A673 (cell line): ENCODE results near the gene CRIP3. TPM values are rescaled to one million over a fixed set of nuclear protein-coding genes. Genes with fewer than 3 reads are reported as not detected.
A peak's percentile ranks its signal among the peaks of the same experiment; 100 is the strongest.

ENCODE experiments used
- BruUV-seq: library from RNA; stranded (reverse); fragments of 400-500 nt; replicated peaks from 2 replicates; lab custom pipeline; 2021; lab: Mats Ljungman, UMichigan
- CTCF ChIA-PET: fragments of 300-600 bp; sonication (Branson Sonifier 250); formaldehyde crosslinking; loops from one replicate; lab custom pipeline; 2022; ENCODE audit warnings: antibody characterized with exemption; lab: Charles Lee
- POLR2A ChIA-PET: fragments of 300-600 bp; sonication (Branson Sonifier 250); formaldehyde crosslinking; loops from one replicate; lab custom pipeline; 2022; ENCODE audit warnings: antibody characterized with exemption; ENCODE audit not compliant: low non-redundant PET; lab: Charles Lee
- DNase-seq: peaks from one replicate; pipeline ENCODE4 v3.0.0-alpha.2; 2015; ENCODE audit warnings: low spot score
- H3K27ac ChIP-seq: fragments of 200-600 bp; sonication (generic); 2 replicates; pipeline ENCODE4 v1.5.1; 2016; ENCODE audit warnings: mixed run types, low read depth, mild to moderate bottlenecking, mixed read lengths, antibody characterized with exemption, low read length; ENCODE audit not compliant: poor library complexity, severe bottlenecking
- H3K27me3 ChIP-seq: fragments of 200-600 bp; sonication (generic); replicated peaks from 2 replicates; pipeline ENCODE4 v1.6.1; 2017; ENCODE audit warnings: mixed run types, low read depth, mild to moderate bottlenecking, mixed read lengths, antibody characterized with exemption, low read length; ENCODE audit not compliant: insufficient read depth, poor library complexity
- H3K36me3 ChIP-seq: fragments of 200-600 bp; sonication (generic); 2 replicates; pipeline ENCODE4 v1.6.1; 2016; ENCODE audit warnings: mixed run types, mild to moderate bottlenecking, mixed read lengths, antibody characterized with exemption, low read length; ENCODE audit not compliant: insufficient read depth, poor library complexity, severe bottlenecking
- H3K4me1 ChIP-seq: fragments of 200-600 bp; sonication (generic); 2 replicates; pipeline ENCODE4 v1.6.1; 2017; ENCODE audit warnings: mixed run types, mild to moderate bottlenecking, mixed read lengths, antibody characterized with exemption, low read length; ENCODE audit not compliant: insufficient read depth, poor library complexity, severe bottlenecking
- H3K4me3 ChIP-seq: fragments of 200-600 bp; sonication (generic); 2 replicates; pipeline ENCODE4 v1.5.1; 2016; ENCODE audit warnings: low read depth, mixed run types, mild to moderate bottlenecking, mixed read lengths, low read length; ENCODE audit not compliant: poor library complexity, severe bottlenecking
- H3K9me3 ChIP-seq: fragments of 200-600 bp; sonication (generic); 2 replicates; pipeline ENCODE4 v1.6.1; 2016; ENCODE audit warnings: mixed run types, low read depth, mild to moderate bottlenecking, mixed read lengths, antibody characterized with exemption, low read length; ENCODE audit not compliant: poor library complexity, severe bottlenecking
- CTCF ChIP-seq: fragments of 300-800, 200-600 bp; sonication (generic); conservative IDR thresholded peaks from 2 replicates; pipeline ENCODE4 v1.5.1; 2017; ENCODE audit warnings: low read depth, mild to moderate bottlenecking, antibody characterized with exemption, low read length, moderate library complexity, mixed read lengths
- EZH2 ChIP-seq: fragments of 200-600 bp; sonication (generic); IDR thresholded peaks from 2 replicates; pipeline ENCODE4 v1.6.1; 2017; ENCODE audit warnings: borderline replicate concordance, low read depth, mild to moderate bottlenecking, mixed read lengths, antibody characterized with exemption, low read length; ENCODE audit not compliant: poor library complexity, severe bottlenecking
- intact Hi-C: fragments of 100-400 bp; cut with micrococcal nuclease; formaldehyde crosslinking; loops from one replicate; pipeline ENCODE4 v1.10.0; 2022; ENCODE audit not compliant: unreplicated experiment
- total RNA-seq: library from RNA; stranded (reverse); gene quantifications from 2 replicates; pipeline ENCODE4 v1.2.3, GENCODE V29; 2021

The CRIP3 gene
- total RNA-seq, 1 experiment from 2014 or later, result 2.4 TPM

- peak overlapping the region; percentile 18 for H3K4me3 ChIP-seq
- peak; percentile 47 for DNase-seq
Measured at GRCh38 chr6:43269273-43270007, 39.2 kb downstream of the CRIP3 start.

GRCh38 chr6:43268782-43269272 lies 39.8 kb downstream of the CRIP3 start:
- intact Hi-C loops, result loop anchor here (10.0 kb wide), 1 partner anchor 236 kb away; no protein-coding TSS in a partner anchor
- Histone ChIP-seq H3K4me1 (peaks cover 15% of the 10 kb centered on the region), H3K9me3 (no peaks in the 10 kb centered on the region), H3K27me3 (no peaks in the 10 kb centered on the region), H3K27ac (no peak overlapping the region), H3K4me3 (no peak overlapping the region), H3K36me3 (no peaks in the 10 kb centered on the region)
- no TSS peak for BruUV-seq
- ChIA-PET CTCF (interaction anchor here (0.9 kb wide), 1 partner anchor 40 kb away, joined by 3 read pairs; the partner anchor contains the start of gene DNPH1), POLR2A (no interaction called here)
- TF ChIP-seq CTCF (no peak), EZH2 (no peak)
- no peak for DNase-seq

More at GRCh38 chr6:43269273-43270007, 39.2 kb downstream of the CRIP3 start:
- Histone ChIP-seq H3K27ac (no peak overlapping the region), H3K4me1 (peaks cover 15% of the 10 kb centered on the region), H3K36me3 (no peaks in the 10 kb centered on the region), H3K27me3 (no peaks in the 10 kb centered on the region), H3K9me3 (no peaks in the 10 kb centered on the region)
- intact Hi-C loops, result loop anchor here (10.0 kb wide), 1 partner anchor 235 kb away; no protein-coding TSS in a partner anchor
- POLR2A ChIA-PET, result no interaction called here
- BruUV-seq, result no TSS peak
- CTCF ChIA-PET, result no interaction called here
- TF ChIP-seq CTCF, result no peak
- TF ChIP-seq EZH2, result no peak

GRCh38 chr6:43268355-43268700 lies 40.3 kb downstream of the CRIP3 start:
- BruUV-seq, result no TSS peak
- Histone ChIP-seq H3K36me3 (no peaks in the 10 kb centered on the region), H3K4me3 (no peak overlapping the region), H3K27ac (no peak overlapping the region), H3K9me3 (no peaks in the 10 kb centered on the region), H3K27me3 (no peaks in the 10 kb centered on the region), H3K4me1 (peaks cover 15% of the 10 kb centered on the region)
- TF ChIP-seq EZH2, result no peak
- no peak for TF ChIP-seq CTCF
- intact Hi-C loops, result loop anchor here (10.0 kb wide), 1 partner anchor 236 kb away; no protein-coding TSS in a partner anchor
- CTCF ChIA-PET, result interaction anchor here (0.9 kb wide), 1 partner anchor 39 kb away, joined by 3 read pairs; the partner anchor contains the start of gene DNPH1
- DNase-seq, result no peak
- POLR2A ChIA-PET, result no interaction called here
